Hematopoietic multipotent progenitor cell treated with erythropoietin and hydrocortisone succinate and interleukin-3 and kit ligand, for 17 days (in vitro differentiated cells): ENCODE measurements around the gene PRKAG2.

Source experiments
- DNase-seq: peaks from one replicate; pipeline ENCODE4 v3.0.0-alpha.2; 2015; ENCODE audit warnings: low spot score

The PRKAG2 gene

GRCh38 chr7:151726652-151727578 lies 150.0 kb downstream of the PRKAG2 start:
- DNase-seq = no peak

GRCh38 chr7:151725844-151726651 lies 150.9 kb downstream of the PRKAG2 start:
- DNase-seq = no peak

- DNase-seq = no peak
These were observed 151.9 kb downstream of the PRKAG2 start for GRCh38 chr7:151724920-151725584.

GRCh38 chr7:151724250-151724915 lies 152.5 kb downstream of the PRKAG2 start:
- DNase-seq = no peak

- DNase-seq = no peak
These were observed 153.6 kb downstream of the PRKAG2 start for GRCh38 chr7:151723321-151723720.

GRCh38 chr7:151722533-151722932 lies 154.4 kb downstream of the PRKAG2 start:
- no peak for DNase-seq

GRCh38 chr7:151721694-151722093 lies 155.2 kb downstream of the PRKAG2 start:
- DNase-seq = no peak

GRCh38 chr7:151721236-151721635 lies 155.7 kb downstream of the PRKAG2 start:
- DNase-seq = no peak

- no peak for DNase-seq
These were observed 156.6 kb downstream of the PRKAG2 start for GRCh38 chr7:151720280-151720679.

- no peak for DNase-seq
These were observed 157.0 kb downstream of the PRKAG2 start for GRCh38 chr7:151719897-151720242.

- DNase-seq = no peak
These were observed 157.7 kb downstream of the PRKAG2 start for GRCh38 chr7:151719031-151719896.

GRCh38 chr7:151717918-151718317 lies 159.0 kb downstream of the PRKAG2 start:
- no peak for DNase-seq

- no peak for DNase-seq
These were observed 159.5 kb downstream of the PRKAG2 start for GRCh38 chr7:151717415-151717814.

- no peak for DNase-seq
These were observed 160.6 kb downstream of the PRKAG2 start for GRCh38 chr7:151716323-151716722.

GRCh38 chr7:151715666-151716315 lies 161.1 kb downstream of the PRKAG2 start:
- no peak for DNase-seq

- no peak for DNase-seq
These were observed 162.7 kb downstream of the PRKAG2 start for GRCh38 chr7:151714201-151714600.

GRCh38 chr7:151712810-151713125 lies 164.1 kb downstream of the PRKAG2 start:
- no peak for DNase-seq

- no peak for DNase-seq
These were observed 164.8 kb downstream of the PRKAG2 start for GRCh38 chr7:151711906-151712809.

- DNase-seq = no peak
These were observed 165.5 kb downstream of the PRKAG2 start for GRCh38 chr7:151711435-151711872.
